HG03064 (cell line): ENCODE data around the gene KCNN3.

Experiments used
- ATAC-seq: cut with Tn5 transposase; IDR thresholded peaks from one replicate; pipeline ENCODE4 v1.9.1; 2021; ENCODE audit warnings: low read depth; ENCODE audit not compliant: unreplicated experiment

Gene KCNN3

GRCh38 chr1:154756793-154757548, 113.1 kb downstream of the KCNN3 start:
- no peak for ATAC-seq

DNA sequence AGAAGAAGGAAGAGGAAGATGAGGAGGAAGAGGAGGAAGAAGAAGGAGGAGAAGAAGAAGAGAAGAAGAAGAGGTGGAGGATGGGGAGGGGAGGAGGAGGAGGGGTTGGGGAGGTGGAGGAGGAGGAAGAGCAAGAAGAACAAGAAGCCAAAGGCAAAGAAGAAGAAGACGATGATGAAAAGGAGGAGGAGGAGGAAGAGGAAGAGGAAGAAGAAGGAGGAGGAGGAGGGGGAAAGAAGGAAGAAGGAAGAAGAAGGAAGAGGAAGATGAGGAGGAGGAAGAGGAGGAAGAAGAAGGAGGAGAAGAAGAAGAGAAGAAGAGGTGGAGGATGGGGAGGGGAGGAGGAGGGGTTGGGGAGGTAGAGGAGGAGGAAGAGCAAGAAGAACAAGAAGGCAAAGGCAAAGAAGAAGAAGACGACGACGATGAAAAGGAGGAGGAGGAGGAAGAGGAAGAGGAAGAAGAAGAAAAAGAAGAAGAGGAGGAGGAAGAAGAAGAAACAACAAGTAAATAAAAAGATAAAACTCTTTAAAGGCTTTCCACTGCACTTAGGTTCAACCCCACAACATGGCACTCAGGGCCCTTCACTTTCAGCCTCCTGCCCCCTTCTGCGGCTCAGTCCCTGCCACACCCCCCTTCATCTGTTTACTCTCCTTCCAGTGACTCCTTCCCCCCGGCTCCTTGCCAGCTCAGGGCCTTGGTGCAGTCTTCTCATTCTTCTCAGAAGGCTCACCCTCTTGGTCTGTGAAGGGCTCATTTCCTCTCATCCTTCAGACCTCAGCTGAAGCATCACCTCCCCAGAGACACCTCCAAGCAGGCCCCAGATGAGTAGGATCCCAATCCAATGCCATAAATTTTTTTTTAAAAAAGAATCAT, 114.0 kb downstream of the KCNN3 start:
- no peak for ATAC-seq

DNA sequence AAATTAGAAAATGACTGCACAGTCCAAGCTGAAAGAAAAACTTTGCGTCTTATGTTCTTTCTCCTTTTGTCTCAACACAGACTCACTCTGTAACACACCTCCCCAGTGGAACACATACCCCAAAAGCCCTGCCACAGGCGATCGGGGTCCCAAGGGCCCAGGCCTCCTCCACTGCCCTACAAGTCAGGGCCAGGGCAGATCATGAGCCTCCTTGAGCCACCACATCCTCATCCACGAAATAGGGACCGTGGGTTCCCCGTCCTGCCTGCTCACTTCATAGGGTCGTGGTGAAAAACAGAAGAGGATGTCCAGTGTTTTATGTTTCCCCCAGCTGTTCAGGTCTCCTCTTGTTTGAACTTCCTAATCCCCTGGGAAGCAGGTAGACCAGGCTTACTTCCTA, 116.7 kb downstream of the KCNN3 start:
- no peak for ATAC-seq

DNA sequence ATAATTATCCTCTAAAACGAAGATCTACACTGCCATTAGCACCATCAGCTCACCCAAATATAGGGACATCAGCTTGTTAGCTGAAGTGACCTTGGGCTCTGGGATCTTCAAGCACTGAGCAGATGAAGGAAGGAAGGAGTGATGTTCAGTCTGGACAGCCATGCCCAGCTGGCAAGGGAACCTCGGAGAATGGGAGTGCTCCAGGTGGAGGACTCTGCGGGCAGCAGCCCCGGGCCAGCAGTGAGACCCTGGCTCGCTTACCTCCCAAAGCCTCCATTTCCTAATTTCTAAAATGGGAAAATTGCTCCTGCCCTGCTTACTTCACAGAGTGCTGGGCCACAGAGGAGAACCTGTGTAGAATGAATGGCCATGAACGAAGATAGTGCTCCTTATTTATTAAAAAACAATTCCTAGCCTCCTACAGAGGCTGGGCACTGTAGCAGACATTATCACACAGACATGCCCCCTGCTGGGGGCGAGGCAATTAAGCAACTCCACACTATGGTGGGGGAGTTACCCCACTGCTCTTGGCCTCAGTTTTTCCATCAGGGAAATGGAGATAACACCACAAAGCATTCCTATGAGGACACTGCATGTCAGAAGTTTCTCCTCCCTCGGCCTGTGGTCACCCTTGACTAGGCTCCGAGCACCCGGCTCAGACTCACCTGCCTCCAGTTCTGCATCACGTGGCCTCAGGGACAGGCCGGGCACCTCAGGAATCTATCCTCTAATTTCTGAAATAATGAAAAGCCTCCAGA, 117.6 kb downstream of the KCNN3 start:
- no peak for ATAC-seq

DNA sequence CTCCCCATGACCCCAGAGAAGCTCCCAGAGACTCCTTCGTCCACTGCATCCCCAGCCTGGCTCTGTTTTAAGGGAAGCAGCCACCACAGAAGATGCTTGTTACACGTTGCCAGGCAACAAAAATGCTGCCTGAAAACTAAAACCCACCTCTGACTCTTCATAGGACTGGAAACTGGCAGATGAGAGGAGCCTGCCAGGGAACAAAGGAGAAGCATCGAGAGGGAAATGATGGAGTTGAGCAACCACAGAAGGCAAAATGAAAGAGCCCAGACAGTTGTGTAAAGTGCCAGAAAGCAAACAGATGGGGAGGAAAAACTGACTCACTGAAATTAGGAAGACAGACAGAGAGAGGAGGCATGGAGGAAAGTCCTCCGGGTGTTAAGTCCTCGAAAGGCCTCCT, 118.4 kb downstream of the KCNN3 start:
- no peak for ATAC-seq

- no peak for ATAC-seq
Measured at GRCh38 chr1:154750681-154751665, 119.1 kb downstream of the KCNN3 start.

- ATAC-seq: no peak
Measured at GRCh38 chr1:154749078-154749760, 120.9 kb downstream of the KCNN3 start.

- no peak for ATAC-seq
Measured at GRCh38 chr1:154748405-154748775, 121.7 kb downstream of the KCNN3 start.

DNA sequence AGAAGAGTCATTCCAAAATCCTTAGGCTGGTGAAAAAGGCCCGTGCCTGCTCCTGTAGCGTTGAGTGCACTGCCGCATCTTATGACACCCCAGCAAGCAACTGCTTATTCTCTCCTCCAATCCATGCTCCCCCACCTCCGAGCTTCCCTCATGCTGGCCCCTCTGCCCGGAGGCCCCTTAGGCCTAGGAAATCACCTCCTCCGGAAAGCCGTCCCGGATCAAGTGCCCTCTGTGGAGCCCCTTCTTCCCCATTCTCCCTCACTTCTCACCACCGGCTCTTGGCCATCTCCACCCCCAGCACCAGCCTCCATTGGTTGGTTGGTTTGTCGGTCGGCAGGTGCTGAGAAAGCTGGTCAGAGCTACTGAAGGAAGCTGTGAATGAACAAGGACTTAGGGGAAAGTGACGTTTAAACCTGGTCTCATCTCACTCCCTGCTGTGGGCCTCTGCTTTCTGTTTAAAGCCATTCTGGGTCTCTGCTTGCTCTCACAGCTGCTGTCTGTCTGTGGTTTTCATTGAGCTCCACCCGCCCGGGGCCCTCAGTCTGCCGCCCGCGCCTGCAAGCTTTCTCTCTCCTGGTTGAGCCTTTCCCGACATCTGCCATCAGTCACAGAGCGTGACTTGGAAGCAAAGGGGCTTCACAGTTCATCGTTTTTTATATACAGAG, 122.2 kb downstream of the KCNN3 start:
- peak; percentile 83 for ATAC-seq

DNA sequence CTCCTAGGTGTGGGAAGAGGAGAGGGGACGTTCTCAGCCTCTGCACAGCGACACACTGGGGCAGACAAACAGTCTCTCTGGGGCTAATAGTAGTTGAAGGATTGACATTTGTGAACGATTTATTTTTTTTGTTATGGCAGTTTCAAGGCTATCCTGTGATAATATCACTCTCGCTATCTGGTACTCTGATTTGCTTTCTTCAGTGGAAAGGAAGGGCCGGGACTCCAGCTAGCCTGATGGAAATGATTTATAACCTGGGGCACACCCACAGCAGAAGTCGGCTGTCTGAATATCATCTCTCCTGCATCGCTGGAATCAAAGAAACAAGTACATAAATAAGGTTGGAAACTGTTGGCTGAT, 122.7 kb downstream of the KCNN3 start:
- ATAC-seq: no peak

- ATAC-seq: no peak
Measured at GRCh38 chr1:154746622-154747299, 123.3 kb downstream of the KCNN3 start.

GRCh38 chr1:154745750-154746425, 124.2 kb downstream of the KCNN3 start:
- no peak for ATAC-seq

DNA sequence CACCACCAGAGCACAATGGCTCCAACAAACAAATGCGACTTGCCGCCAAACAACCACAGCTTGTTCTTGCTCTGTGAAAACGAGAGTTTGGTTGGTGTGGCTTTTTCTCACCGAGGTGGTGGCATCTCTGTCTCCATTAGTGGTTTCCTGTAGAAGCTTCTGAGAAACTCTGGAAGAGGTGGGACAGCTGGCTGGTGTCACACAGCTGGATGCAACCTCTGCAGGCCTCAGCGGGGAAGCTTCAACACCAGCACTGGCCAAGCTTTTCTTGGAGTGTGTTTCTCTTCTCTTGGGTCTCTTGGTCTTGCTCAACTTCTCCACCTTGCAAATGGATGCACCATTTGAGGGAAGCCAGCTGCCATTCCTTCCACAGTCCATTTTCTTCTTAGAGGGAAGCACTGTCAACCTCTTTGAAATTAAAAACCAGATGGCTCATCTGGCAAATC, 124.8 kb downstream of the KCNN3 start:
- ATAC-seq: no peak

- ATAC-seq: no peak
Measured at GRCh38 chr1:154744352-154745035, 125.6 kb downstream of the KCNN3 start.

GRCh38 chr1:154743526-154744036, 126.5 kb downstream of the KCNN3 start:
- ATAC-seq: no peak

GRCh38 chr1:154742606-154743005, 127.5 kb downstream of the KCNN3 start:
- ATAC-seq: no peak
